Measurements from ENCODE around the gene MPP2.
"Not testable (repeated sequence)": the region's sequence is repeated elsewhere in the genome, so short reads cannot be mapped to it uniquely, and the experiment has no call there.

DNA sequence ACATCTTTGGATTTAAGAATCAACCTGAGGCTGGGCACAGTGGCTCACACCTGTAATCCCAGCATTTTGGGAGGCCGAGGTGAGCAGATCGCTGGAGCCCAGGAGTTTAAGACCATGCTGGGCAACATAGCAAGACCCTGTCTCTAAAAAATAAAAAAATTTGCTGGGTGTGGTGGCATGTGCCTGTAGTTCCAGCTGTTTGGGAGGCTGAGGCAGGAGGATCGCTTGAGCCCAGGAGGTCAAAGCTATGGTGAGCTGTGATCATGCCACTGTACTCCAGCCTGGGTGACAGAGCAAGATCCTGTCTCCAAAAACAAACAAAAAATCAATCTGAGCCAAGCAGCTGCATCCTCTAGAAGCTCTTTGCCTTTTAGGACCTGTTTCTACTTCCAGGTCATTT lies 32.1 kb upstream of the MPP2 start:
- TF ChIP-seq, protein P1, sequence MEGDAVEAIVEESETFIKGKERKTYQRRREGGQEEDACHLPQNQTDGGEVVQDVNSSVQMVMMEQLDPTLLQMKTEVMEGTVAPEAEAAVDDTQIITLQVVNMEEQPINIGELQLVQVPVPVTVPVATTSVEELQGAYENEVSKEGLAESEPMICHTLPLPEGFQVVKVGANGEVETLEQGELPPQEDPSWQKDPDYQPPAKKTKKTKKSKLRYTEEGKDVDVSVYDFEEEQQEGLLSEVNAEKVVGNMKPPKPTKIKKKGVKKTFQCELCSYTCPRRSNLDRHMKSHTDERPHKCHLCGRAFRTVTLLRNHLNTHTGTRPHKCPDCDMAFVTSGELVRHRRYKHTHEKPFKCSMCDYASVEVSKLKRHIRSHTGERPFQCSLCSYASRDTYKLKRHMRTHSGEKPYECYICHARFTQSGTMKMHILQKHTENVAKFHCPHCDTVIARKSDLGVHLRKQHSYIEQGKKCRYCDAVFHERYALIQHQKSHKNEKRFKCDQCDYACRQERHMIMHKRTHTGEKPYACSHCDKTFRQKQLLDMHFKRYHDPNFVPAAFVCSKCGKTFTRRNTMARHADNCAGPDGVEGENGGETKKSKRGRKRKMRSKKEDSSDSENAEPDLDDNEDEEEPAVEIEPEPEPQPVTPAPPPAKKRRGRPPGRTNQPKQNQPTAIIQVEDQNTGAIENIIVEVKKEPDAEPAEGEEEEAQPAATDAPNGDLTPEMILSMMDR (conservative IDR thresholded peaks at IDR 0.05; ENCODE audit: low read length) = not testable (repeated sequence)
- not testable (repeated sequence) for TF ChIP-seq EZH2phosphoT487 (IDR thresholded peaks at IDR 0.05; ENCODE audit: borderline replicate concordance)

All from Loucy (cell line).